ENCODE results near the gene MPEG1. TPM values are rescaled to one million over a fixed set of nuclear protein-coding genes. Genes with fewer than 3 reads are reported as not detected.

The MPEG1 gene
- total RNA-seq, 1 donor from 2014 or later = not detected

- H3K36me3 Mint-ChIP-seq (ENCODE audit: low read depth) = peaks cover 3% of the 10 kb centered on the region
- no peak overlapping the region for H3K27ac Mint-ChIP-seq (ENCODE audit: unreplicated experiment)
- peaks cover 15% of the 10 kb centered on the region for H3K9me3 Mint-ChIP-seq (ENCODE audit: low read depth)
- peaks cover 21% of the 10 kb centered on the region for H3K4me1 Mint-ChIP-seq (ENCODE audit: low read depth)
- peaks cover 15% of the 10 kb centered on the region for H3K27me3 Mint-ChIP-seq (ENCODE audit: low read depth)
- no peak for DNase-seq (ENCODE audit: low spot score)
- H3K4me3 Mint-ChIP-seq (ENCODE audit: unreplicated experiment) = no peak overlapping the region
- TF ChIP-seq CTCF (IDR thresholded peaks at IDR 0.05) = no peak
Observed at GRCh38 chr11:59243633-59244032, 30.9 kb upstream of the MPEG1 start.

- peaks cover 34% of the 10 kb centered on the region for H3K27me3 Mint-ChIP-seq (ENCODE audit: low read depth)
- no peak overlapping the region for H3K4me3 Mint-ChIP-seq (ENCODE audit: unreplicated experiment)
- no peak overlapping the region for H3K27ac Mint-ChIP-seq (ENCODE audit: unreplicated experiment)
- TF ChIP-seq CTCF (IDR thresholded peaks at IDR 0.05) = no peak
- H3K9me3 Mint-ChIP-seq (ENCODE audit: low read depth) = peaks cover 39% of the 10 kb centered on the region
- H3K36me3 Mint-ChIP-seq (ENCODE audit: low read depth) = peaks cover 4% of the 10 kb centered on the region
- DNase-seq (ENCODE audit: low spot score) = no peak
- H3K4me1 Mint-ChIP-seq (ENCODE audit: low read depth) = no peaks in the 10 kb centered on the region
Observed at GRCh38 chr11:59240322-59240721, 27.6 kb upstream of the MPEG1 start.

- DNase-seq (ENCODE audit: low spot score) = no peak
- Mint-ChIP-seq H3K9me3 (ENCODE audit: low read depth) (peaks cover 4% of the 10 kb centered on the region), H3K4me3 (ENCODE audit: unreplicated experiment) (no peak overlapping the region), H3K36me3 (ENCODE audit: low read depth) (no peaks in the 10 kb centered on the region), H3K4me1 (ENCODE audit: low read depth) (peaks cover 5% of the 10 kb centered on the region), H3K27me3 (ENCODE audit: low read depth) (peaks cover 28% of the 10 kb centered on the region), H3K27ac (ENCODE audit: unreplicated experiment) (no peak overlapping the region)
- TF ChIP-seq CTCF (IDR thresholded peaks at IDR 0.05) = no peak
Observed at GRCh38 chr11:59226396-59226795, 13.7 kb upstream of the MPEG1 start.

GRCh38 chr11:59225017-59225416 is 12.3 kb upstream of the MPEG1 start:
- no peak overlapping the region for H3K4me3 Mint-ChIP-seq (ENCODE audit: unreplicated experiment)
- H3K4me1 Mint-ChIP-seq (ENCODE audit: low read depth) = peaks cover 7% of the 10 kb centered on the region
- no peaks in the 10 kb centered on the region for H3K36me3 Mint-ChIP-seq (ENCODE audit: low read depth)
- TF ChIP-seq CTCF (IDR thresholded peaks at IDR 0.05) = no peak
- no peaks in the 10 kb centered on the region for H3K9me3 Mint-ChIP-seq (ENCODE audit: low read depth)
- H3K27ac Mint-ChIP-seq (ENCODE audit: unreplicated experiment) = no peak overlapping the region
- DNase-seq (ENCODE audit: low spot score) = no peak
- H3K27me3 Mint-ChIP-seq (ENCODE audit: low read depth) = peaks cover 25% of the 10 kb centered on the region

GRCh38 chr11:59224351-59224928 is 11.7 kb upstream of the MPEG1 start:
- no peaks in the 10 kb centered on the region for H3K36me3 Mint-ChIP-seq (ENCODE audit: low read depth)
- H3K27me3 Mint-ChIP-seq (ENCODE audit: low read depth) = peaks cover 27% of the 10 kb centered on the region
- H3K4me1 Mint-ChIP-seq (ENCODE audit: low read depth) = peaks cover 7% of the 10 kb centered on the region
- H3K27ac Mint-ChIP-seq (ENCODE audit: unreplicated experiment) = no peak overlapping the region
- H3K9me3 Mint-ChIP-seq (ENCODE audit: low read depth) = no peaks in the 10 kb centered on the region
- DNase-seq (ENCODE audit: low spot score) = no peak
- no peak for TF ChIP-seq CTCF (IDR thresholded peaks at IDR 0.05)
- H3K4me3 Mint-ChIP-seq (ENCODE audit: unreplicated experiment) = no peak overlapping the region

All from chondrocyte (in vitro differentiated cells).